Measurements from ENCODE around the gene NASP.

GRCh38 chr1:45660336-45660735 is 76.5 kb downstream of the NASP start:
- TF ChIP-seq CTCF (IDR thresholded peaks at IDR 0.05) (no peak), POLR2A (IDR thresholded peaks at IDR 0.05) (no peak)

Data from ovary (tissue), 3 donors.